ENCODE data around the gene PLPP4. TPM values are rescaled to one million over a fixed set of nuclear protein-coding genes. Genes with fewer than 3 reads are reported as not detected.

Gene PLPP4
- total RNA-seq, 1 donor from 2014 or later, result 7.4 TPM

DNA sequence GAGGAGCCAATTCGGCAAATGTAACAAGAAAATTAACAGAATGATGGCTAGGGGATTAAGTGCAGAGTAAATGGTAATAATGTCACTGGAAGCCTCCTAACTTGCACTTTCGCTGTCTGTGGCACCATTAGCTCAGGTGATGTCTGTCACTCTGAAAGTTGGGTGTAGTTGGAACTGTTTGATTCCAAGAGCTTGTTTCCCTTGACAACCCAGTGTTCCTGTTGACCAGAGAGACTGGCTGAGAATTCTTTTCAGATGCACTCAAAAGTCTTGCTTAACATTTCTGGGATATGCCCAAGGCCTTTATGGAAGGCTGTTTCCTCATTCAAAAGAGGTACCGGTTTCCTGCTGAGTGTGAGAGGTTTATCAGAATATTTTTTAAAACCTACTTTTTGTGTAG lies 49.6 kb downstream of the PLPP4 start:
- Mint-ChIP-seq H3K27me3 (ENCODE audit: low read depth) (peaks cover 31% of the 10 kb centered on the region), H3K4me1 (peaks cover 30% of the 10 kb centered on the region), H3K36me3 (no peaks in the 10 kb centered on the region), H3K27ac (no peak overlapping the region), H3K4me3 (no peak overlapping the region), H3K9me3 (no peaks in the 10 kb centered on the region)
- DNase-seq (ENCODE audit: low spot score in 2 of 2, unreplicated experiment in 2 of 2), result no peak
- TF ChIP-seq, protein P1, sequence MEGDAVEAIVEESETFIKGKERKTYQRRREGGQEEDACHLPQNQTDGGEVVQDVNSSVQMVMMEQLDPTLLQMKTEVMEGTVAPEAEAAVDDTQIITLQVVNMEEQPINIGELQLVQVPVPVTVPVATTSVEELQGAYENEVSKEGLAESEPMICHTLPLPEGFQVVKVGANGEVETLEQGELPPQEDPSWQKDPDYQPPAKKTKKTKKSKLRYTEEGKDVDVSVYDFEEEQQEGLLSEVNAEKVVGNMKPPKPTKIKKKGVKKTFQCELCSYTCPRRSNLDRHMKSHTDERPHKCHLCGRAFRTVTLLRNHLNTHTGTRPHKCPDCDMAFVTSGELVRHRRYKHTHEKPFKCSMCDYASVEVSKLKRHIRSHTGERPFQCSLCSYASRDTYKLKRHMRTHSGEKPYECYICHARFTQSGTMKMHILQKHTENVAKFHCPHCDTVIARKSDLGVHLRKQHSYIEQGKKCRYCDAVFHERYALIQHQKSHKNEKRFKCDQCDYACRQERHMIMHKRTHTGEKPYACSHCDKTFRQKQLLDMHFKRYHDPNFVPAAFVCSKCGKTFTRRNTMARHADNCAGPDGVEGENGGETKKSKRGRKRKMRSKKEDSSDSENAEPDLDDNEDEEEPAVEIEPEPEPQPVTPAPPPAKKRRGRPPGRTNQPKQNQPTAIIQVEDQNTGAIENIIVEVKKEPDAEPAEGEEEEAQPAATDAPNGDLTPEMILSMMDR (IDR thresholded peaks at IDR 0.05; ENCODE audit: unreplicated experiment), result no peak

GRCh38 chr10:120507175-120507574 lies 50.1 kb downstream of the PLPP4 start:
- DNase-seq (ENCODE audit: low spot score in 2 of 2, unreplicated experiment in 2 of 2), result no peak
- H3K36me3 Mint-ChIP-seq, result no peaks in the 10 kb centered on the region
- no peak overlapping the region for H3K4me3 Mint-ChIP-seq
- H3K27ac Mint-ChIP-seq, result no peak overlapping the region
- peaks cover 31% of the 10 kb centered on the region for H3K27me3 Mint-ChIP-seq (ENCODE audit: low read depth)
- H3K9me3 Mint-ChIP-seq, result no peaks in the 10 kb centered on the region
- H3K4me1 Mint-ChIP-seq, result peaks cover 27% of the 10 kb centered on the region
- TF ChIP-seq, protein P1 (IDR thresholded peaks at IDR 0.05; ENCODE audit: unreplicated experiment), result no peak

DNA sequence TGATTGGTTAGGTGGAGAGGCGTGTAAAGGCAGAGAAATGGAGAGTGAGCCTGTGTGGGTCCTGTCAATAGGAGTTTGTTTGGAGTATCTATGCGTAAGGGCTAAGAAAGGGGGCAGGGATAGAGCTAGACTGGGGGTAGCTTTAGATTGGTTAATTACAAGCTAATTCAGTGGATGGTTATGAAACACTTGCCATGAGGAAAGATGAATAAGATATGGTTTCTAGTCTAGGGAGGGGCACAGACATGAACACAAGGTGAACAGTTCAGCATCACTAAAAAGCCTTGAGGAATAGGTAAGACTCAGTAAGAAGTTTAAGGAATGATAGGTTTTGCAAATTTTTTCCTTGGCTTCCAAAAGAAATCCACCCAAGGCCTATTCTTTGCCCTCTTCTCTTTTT lies 50.6 kb downstream of the PLPP4 start:
- TF ChIP-seq, protein P1 (IDR thresholded peaks at IDR 0.05; ENCODE audit: unreplicated experiment), result no peak
- DNase-seq (ENCODE audit: low spot score in 2 of 2, unreplicated experiment in 2 of 2), result no peak
- H3K27ac Mint-ChIP-seq, result no peak overlapping the region
- peaks cover 34% of the 10 kb centered on the region for H3K27me3 Mint-ChIP-seq (ENCODE audit: low read depth)
- H3K4me1 Mint-ChIP-seq, result peaks cover 27% of the 10 kb centered on the region
- H3K36me3 Mint-ChIP-seq, result no peaks in the 10 kb centered on the region
- no peaks in the 10 kb centered on the region for H3K9me3 Mint-ChIP-seq
- H3K4me3 Mint-ChIP-seq, result no peak overlapping the region

- TF ChIP-seq, protein P1 (IDR thresholded peaks at IDR 0.05; ENCODE audit: unreplicated experiment), result no peak
- Mint-ChIP-seq H3K36me3 (no peaks in the 10 kb centered on the region), H3K4me3 (no peak overlapping the region), H3K4me1 (peaks cover 20% of the 10 kb centered on the region), H3K27ac (no peak overlapping the region), H3K27me3 (ENCODE audit: low read depth) (peaks cover 39% of the 10 kb centered on the region), H3K9me3 (peaks cover 3% of the 10 kb centered on the region)
- DNase-seq (ENCODE audit: low spot score in 2 of 2, unreplicated experiment in 2 of 2), result no peak
These were observed 51.4 kb downstream of the PLPP4 start for GRCh38 chr10:120508393-120508792.

GRCh38 chr10:120508966-120509365 lies 51.9 kb downstream of the PLPP4 start:
- H3K4me1 Mint-ChIP-seq, result peaks cover 14% of the 10 kb centered on the region
- TF ChIP-seq, protein P1 (IDR thresholded peaks at IDR 0.05; ENCODE audit: unreplicated experiment), result no peak
- no peaks in the 10 kb centered on the region for H3K36me3 Mint-ChIP-seq
- H3K4me3 Mint-ChIP-seq, result no peak overlapping the region
- H3K9me3 Mint-ChIP-seq, result peaks cover 4% of the 10 kb centered on the region
- no peak for DNase-seq (ENCODE audit: low spot score in 2 of 2, unreplicated experiment in 2 of 2)
- H3K27ac Mint-ChIP-seq, result no peak overlapping the region
- peaks cover 43% of the 10 kb centered on the region for H3K27me3 Mint-ChIP-seq (ENCODE audit: low read depth)

- H3K27ac Mint-ChIP-seq, result no peak overlapping the region
- peaks cover 4% of the 10 kb centered on the region for H3K9me3 Mint-ChIP-seq
- no peaks in the 10 kb centered on the region for H3K36me3 Mint-ChIP-seq
- no peak for DNase-seq (ENCODE audit: low spot score in 2 of 2, unreplicated experiment in 2 of 2)
- H3K27me3 Mint-ChIP-seq (ENCODE audit: low read depth), result peaks cover 57% of the 10 kb centered on the region
- no peak overlapping the region for H3K4me3 Mint-ChIP-seq
- TF ChIP-seq, protein P1 (IDR thresholded peaks at IDR 0.05; ENCODE audit: unreplicated experiment), result no peak
- no peaks in the 10 kb centered on the region for H3K4me1 Mint-ChIP-seq
These were observed 54.1 kb downstream of the PLPP4 start for GRCh38 chr10:120511165-120511564.

Measured in mesothelial cell of epicardium (in vitro differentiated cells).